HG02970 (cell line): ENCODE data around the gene ZNF22.
"Not testable (repeated sequence)": the region's sequence is repeated elsewhere in the genome, so short reads cannot be mapped to it uniquely, and the experiment has no call there.

Experiments
- ATAC-seq: cut with Tn5 transposase; IDR thresholded peaks from one replicate; pipeline ENCODE4 v1.9.1; 2021; ENCODE audit warnings: mild to moderate bottlenecking, moderate library complexity, moderate number of reproducible peaks; ENCODE audit not compliant: unreplicated experiment, low FRiP score

The ZNF22 gene

GRCh38 chr10:45004661-45005060 lies 3.9 kb downstream of the ZNF22 start:
- no peak for ATAC-seq

GRCh38 chr10:45005284-45005683 lies 4.6 kb downstream of the ZNF22 start:
- no peak for ATAC-seq

GRCh38 chr10:45006276-45007030 lies 5.7 kb downstream of the ZNF22 start:
- ATAC-seq, result no peak

- ATAC-seq, result peak; percentile 60
These were observed 7.9 kb downstream of the ZNF22 start for GRCh38 chr10:45008524-45009161.

GRCh38 chr10:45014557-45014956 lies 13.8 kb downstream of the ZNF22 start:
- not testable (repeated sequence) for ATAC-seq

GRCh38 chr10:45015590-45015989 lies 14.9 kb downstream of the ZNF22 start:
- ATAC-seq, result no peak

GRCh38 chr10:45023426-45023825 lies 22.7 kb downstream of the ZNF22 start:
- ATAC-seq, result no peak

- no peak for ATAC-seq
These were observed 33.6 kb downstream of the ZNF22 start for GRCh38 chr10:45034301-45034700.

- no peak for ATAC-seq
These were observed 35.0 kb downstream of the ZNF22 start for GRCh38 chr10:45035673-45036072.

GRCh38 chr10:45040921-45041542 lies 40.3 kb downstream of the ZNF22 start:
- ATAC-seq, result no peak

GRCh38 chr10:45044290-45044689 lies 43.6 kb downstream of the ZNF22 start:
- ATAC-seq, result no peak

GRCh38 chr10:45050551-45051235 lies 50.0 kb downstream of the ZNF22 start:
- ATAC-seq, result no peak

GRCh38 chr10:45052700-45053099 lies 52.0 kb downstream of the ZNF22 start:
- ATAC-seq, result no peak

GRCh38 chr10:45053569-45054100 lies 52.9 kb downstream of the ZNF22 start:
- ATAC-seq, result no peak
